Left lung (tissue), 10 donors: ENCODE data around the gene PDE10A. TPM values are rescaled to one million over a fixed set of nuclear protein-coding genes. Genes with fewer than 3 reads are reported as not detected.

ENCODE experiments used
- ATAC-seq: fragments of 200-7000 bp; cut with Tn5 transposase; one replicate; pipeline ENCODE4 v1.9.1; 2020; ENCODE audit warnings: moderate library complexity
- DNase-seq, 4 donors: peaks; one replicate each; pipeline ENCODE4 v3.0.0-alpha.2; 2013 to 2020
- H3K27ac ChIP-seq, 2 donors: fragments of 200-600 bp; sonication (generic) in 1 of 2; one replicate each; pipeline versions ENCODE4 v1.5.0 to v1.8.0; 2020 to 2021
- H3K27me3 ChIP-seq, 2 donors: fragments of 200-600 bp; sonication (generic) in 1 of 2; one replicate each; pipeline versions ENCODE4 v1.5.0 to v1.8.0; 2020 to 2021
- H3K36me3 ChIP-seq, 2 donors: fragments of 200-600 bp; sonication (generic) in 1 of 2; one replicate each; pipeline versions ENCODE4 v1.5.0 to v1.8.0; 2020 to 2021
- H3K4me1 ChIP-seq, 2 donors: fragments of 200-600 bp; one replicate each; pipeline ENCODE4 v1.8.0; 2021
- H3K4me3 ChIP-seq, 2 donors: fragments of 200-600 bp; sonication (generic) in 1 of 2; one replicate each; pipeline versions ENCODE4 v1.5.0 to v1.8.0; 2020 to 2021; ENCODE audit warnings: mild to moderate bottlenecking in 1 of 2
- H3K9me3 ChIP-seq, 2 donors: fragments of 200-600 bp; sonication (generic) in 1 of 2; one replicate each; pipeline versions ENCODE4 v1.5.0 to v1.8.0; 2020 to 2021
- intact Hi-C, 2 donors: fragments of 100-400 bp; cut with DNase I; formaldehyde crosslinking; loops; one replicate each; pipeline versions ENCODE4 v1.11.2 to v1.14.2; 2022
- polyA plus RNA-seq, 6 donors: library from polyadenylated mRNA; unstranded; fragments of 120-200 nt; gene quantifications; one replicate each; pipeline ENCODE4 v1.2.1, GENCODE V29; 2013; ENCODE audit not compliant: insufficient read length in 6 of 6
- total RNA-seq, 2 donors: library from RNA; stranded (reverse); fragmentation: NEBNext Ultra II Directional; extraction: Animal tissue kit (Norgen Biotek cat#: 25700); gene quantifications; one replicate each; pipeline ENCODE4 v1.2.1, GENCODE V29; 2021
- TF ChIP-seq, protein P1 (sequence below), 2 donors: fragments of 200-600 bp; sonication (generic) in 1 of 2; IDR thresholded peaks; one replicate each; pipeline versions ENCODE4 v1.5.0 to v1.8.0; 2021; ENCODE audit warnings: antibody characterized with exemption in 2 of 2
- donor health status: DM: no; HTN: yes; CAD: no.
- donor health status: DM: no; HTN: no; CAD: no.

PDE10A gene
- total and polyA plus RNA-seq, 8 donors, result 1.3 to 10.0 (median 8.2) TPM

DNA sequence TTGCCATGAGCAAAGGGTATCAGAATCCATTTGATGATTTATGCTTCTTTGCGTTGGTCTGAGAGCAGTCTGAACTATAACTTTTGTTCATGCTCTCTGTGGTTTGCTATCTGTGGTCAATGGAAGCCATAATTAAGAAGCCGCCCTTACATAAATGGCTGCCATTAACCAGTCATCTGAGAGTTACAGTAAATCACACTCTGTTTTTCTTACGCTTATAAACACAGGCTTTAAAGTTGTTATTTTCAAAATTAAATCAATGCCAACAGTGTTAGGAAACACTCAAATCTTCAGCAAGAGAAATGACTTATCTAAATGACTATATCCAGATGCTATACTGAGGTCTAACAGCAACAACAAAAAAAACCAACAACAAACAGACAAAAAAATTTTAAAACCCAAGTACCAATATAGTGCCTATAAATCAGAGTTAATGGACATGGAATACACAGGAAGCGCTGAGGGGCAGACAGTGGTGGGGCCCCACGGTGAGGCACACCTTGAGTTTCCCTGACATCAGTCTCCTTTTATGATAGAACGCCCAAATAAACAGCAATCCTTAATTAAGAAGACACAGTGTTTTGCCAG is 245.7 kb downstream of the PDE10A start:
- H3K27ac ChIP-seq, result no peak overlapping the region
- DNase-seq (no peak), ATAC-seq (no peak)
- H3K4me3 ChIP-seq, result no peak overlapping the region
- H3K4me1 ChIP-seq, result no peaks in the 10 kb centered on the region
- H3K9me3 ChIP-seq, result no peaks in the 10 kb centered on the region
- TF ChIP-seq, protein P1, sequence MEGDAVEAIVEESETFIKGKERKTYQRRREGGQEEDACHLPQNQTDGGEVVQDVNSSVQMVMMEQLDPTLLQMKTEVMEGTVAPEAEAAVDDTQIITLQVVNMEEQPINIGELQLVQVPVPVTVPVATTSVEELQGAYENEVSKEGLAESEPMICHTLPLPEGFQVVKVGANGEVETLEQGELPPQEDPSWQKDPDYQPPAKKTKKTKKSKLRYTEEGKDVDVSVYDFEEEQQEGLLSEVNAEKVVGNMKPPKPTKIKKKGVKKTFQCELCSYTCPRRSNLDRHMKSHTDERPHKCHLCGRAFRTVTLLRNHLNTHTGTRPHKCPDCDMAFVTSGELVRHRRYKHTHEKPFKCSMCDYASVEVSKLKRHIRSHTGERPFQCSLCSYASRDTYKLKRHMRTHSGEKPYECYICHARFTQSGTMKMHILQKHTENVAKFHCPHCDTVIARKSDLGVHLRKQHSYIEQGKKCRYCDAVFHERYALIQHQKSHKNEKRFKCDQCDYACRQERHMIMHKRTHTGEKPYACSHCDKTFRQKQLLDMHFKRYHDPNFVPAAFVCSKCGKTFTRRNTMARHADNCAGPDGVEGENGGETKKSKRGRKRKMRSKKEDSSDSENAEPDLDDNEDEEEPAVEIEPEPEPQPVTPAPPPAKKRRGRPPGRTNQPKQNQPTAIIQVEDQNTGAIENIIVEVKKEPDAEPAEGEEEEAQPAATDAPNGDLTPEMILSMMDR (IDR thresholded peaks at IDR 0.05), result no peak
- no peaks in the 10 kb centered on the region for H3K27me3 ChIP-seq
- intact Hi-C loops, result no loop called here
- H3K36me3 ChIP-seq, result no peaks in the 10 kb centered on the region

DNA sequence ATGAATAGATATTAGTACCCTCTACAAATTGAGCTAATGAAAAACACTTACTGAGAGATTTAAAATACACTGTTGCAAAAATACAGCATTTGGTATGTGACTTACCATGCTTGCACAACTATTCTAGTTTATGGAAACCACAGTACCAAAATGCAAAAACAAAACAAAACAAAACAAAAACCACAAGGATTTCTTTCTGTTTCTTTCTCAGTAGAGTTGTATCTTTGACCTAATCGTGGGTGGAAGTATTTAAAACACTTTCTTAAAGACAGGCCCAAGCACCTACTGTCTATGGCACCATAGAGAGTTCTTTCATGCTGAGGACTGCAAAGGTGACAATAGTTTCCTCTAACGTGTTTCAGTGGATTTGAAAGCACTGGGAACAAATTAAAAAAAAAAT is 258.3 kb downstream of the PDE10A start:
- no peak for ATAC-seq
- DNase-seq, result no peak
- intact Hi-C loops, result no loop called here
- TF ChIP-seq, protein P1 (IDR thresholded peaks at IDR 0.05), result no peak
- Histone ChIP-seq H3K27ac (no peak overlapping the region), H3K9me3 (peaks cover 0 to 9% of the 10 kb centered on the region in 2 donors), H3K36me3 (no peaks in the 10 kb centered on the region), H3K27me3 (no peaks in the 10 kb centered on the region), H3K4me1 (no peaks in the 10 kb centered on the region), H3K4me3 (no peak overlapping the region)

DNA sequence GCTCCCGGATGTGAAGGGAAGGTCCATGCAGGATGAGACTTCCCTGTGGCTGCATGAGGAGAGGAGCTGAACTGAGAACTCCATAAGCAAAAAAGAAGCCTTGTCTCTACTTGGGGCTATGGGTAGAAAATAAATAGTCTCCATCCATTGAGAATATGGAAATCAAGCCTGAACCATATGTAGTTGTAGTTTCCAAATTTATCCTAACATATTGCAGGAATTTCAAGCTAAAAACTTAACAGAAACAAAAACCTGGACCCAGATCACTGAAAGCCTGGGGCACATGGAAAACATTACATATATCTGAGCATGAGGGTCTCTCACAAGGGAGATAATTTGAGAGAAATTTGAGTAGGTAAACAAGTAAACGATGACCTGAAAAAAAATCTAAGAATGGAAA is 258.7 kb downstream of the PDE10A start:
- Histone ChIP-seq H3K9me3 (peaks cover 0 to 9% of the 10 kb centered on the region in 2 donors), H3K27ac (no peak overlapping the region), H3K4me1 (no peaks in the 10 kb centered on the region), H3K4me3 (no peak overlapping the region), H3K36me3 (no peaks in the 10 kb centered on the region), H3K27me3 (no peaks in the 10 kb centered on the region)
- ATAC-seq (no peak), DNase-seq (no peak)
- TF ChIP-seq, protein P1 (IDR thresholded peaks at IDR 0.05), result no peak
- intact Hi-C loops, result no loop called here

DNA sequence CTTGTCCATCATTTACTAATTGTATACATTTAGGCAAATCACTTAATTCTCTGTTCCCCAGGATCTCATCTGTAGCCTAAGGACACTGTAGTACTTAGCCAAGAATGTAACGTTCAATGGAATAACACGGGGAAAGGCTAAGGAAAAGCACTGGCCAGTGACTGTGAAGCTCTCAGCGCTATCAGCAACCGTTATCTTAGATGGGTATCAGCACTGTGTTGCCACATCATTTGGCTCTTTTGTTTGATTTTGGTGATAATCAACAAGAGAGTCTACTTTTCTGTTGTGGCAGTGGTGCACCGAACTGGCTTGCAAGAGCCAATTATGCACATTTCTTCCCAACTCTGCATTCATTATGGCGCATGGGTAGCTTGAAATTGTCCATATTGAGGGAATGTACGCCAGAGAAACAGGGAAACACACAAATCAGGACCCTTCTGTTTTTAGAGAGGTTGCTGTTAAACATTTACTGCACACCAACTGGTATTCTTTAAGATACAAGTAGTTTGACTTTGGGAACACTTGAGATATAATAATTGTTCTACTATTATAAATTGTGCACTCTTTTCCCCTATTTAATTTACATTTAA is 259.9 kb downstream of the PDE10A start:
- Histone ChIP-seq H3K4me3 (no peak overlapping the region), H3K36me3 (no peaks in the 10 kb centered on the region), H3K27ac (no peak overlapping the region), H3K27me3 (no peaks in the 10 kb centered on the region), H3K9me3 (peaks cover 0 to 9% of the 10 kb centered on the region in 2 donors), H3K4me1 (no peaks in the 10 kb centered on the region)
- intact Hi-C loops, result no loop called here
- TF ChIP-seq, protein P1 (IDR thresholded peaks at IDR 0.05), result no peak
- ATAC-seq (no peak), DNase-seq (no peak)

DNA sequence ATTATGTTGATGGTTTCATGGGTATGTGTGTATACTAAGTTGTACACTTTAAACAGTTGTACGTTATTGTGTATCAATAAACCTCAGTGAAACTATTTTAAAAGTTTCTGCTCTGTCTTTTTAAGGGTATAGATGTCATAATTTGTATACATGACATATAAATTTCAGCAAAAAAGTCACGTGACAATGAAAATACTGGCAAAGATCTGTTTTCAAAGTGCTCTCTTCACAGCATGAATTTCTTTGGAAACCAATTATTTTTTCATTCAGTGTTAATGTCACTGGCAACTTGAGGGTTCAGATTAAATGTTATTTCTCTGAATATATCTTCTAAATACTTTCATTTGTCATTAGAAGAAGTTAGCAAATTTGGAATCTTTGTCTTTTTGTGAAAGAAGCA is 261.9 kb downstream of the PDE10A start:
- TF ChIP-seq, protein P1 (IDR thresholded peaks at IDR 0.05), result no peak
- no peak for ATAC-seq
- Histone ChIP-seq H3K36me3 (no peaks in the 10 kb centered on the region), H3K4me1 (no peaks in the 10 kb centered on the region), H3K4me3 (no peak overlapping the region), H3K27ac (no peak overlapping the region), H3K27me3 (no peaks in the 10 kb centered on the region), H3K9me3 (peaks cover 0 to 9% of the 10 kb centered on the region in 2 donors)
- DNase-seq, result no peak
- intact Hi-C loops, result no loop called here
